NCI-H1694 treated with DMSO at 0.1 percent for 48 hours (cell line): ENCODE measurements around the gene HCN3.
A peak's percentile ranks its signal among the peaks of the same experiment; 100 is the strongest.
"Not testable (repeated sequence)": the region's sequence is repeated elsewhere in the genome, so short reads cannot be mapped to it uniquely, and the experiment has no call there.

Source experiments
- DNase-seq: peaks from one replicate; lab custom pipeline; 2025; lab: John Stamatoyannopoulos, UW

HCN3 gene

DNA sequence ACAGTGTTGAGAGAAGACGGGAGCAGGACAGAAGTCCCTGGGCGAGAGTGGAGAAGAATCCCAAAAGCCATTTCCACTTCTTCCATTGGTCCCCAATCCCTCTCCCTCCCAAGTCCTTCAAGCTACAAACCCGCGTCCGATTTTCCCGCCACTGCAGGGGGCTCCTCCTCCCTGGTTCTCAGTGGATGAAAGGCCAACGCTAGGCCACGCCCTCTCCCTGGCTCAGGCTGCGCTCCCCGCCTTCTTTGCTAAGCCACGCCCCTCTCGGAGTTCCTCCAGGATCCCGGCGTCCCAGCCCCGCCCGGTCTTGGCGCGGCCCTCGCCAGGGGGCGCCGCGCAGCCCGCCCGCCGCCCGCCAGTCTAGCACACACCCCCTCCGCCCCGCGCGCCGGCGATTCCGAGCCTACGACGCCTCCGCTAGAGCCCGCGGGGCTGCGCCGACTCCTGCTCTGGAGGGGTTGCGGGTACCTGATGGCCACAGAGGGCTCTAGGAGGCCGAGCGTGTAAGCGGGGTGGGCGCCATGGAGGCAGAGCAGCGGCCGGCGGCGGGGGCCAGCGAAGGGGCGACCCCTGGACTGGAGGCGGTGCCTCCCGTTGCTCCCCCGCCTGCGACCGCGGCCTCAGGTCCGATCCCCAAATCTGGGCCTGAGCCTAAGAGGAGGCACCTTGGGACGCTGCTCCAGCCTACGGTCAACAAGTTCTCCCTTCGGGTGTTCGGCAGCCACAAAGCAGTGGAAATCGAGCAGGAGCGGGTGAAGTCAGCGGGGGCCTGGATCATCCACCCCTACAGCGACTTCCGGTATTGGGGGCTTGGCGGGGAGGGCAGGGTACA lies at the start of gene HCN3:
Gene HCN3, plus strand, starts transcription at position 394 of the 832 bp plus-strand sequence. Its CDS starts 128 bp downstream, at position 522.
- peak; percentile 99 for DNase-seq

DNA sequence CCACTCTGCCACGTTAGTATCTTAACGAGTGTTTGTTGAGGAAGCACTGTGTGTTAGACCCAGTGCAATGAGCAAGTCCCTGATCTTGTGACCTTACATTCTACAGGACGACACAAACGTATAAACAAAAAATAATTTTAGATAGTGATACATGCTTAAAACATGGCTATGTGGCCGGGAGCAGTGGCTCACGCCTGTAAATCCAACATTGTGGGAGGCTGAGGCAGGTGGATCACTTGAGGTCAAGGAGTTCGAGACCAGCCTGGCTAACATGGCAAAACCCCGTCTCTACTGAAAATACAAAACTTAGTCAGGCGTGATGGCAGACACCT lies 49.2 kb upstream of the HCN3 start:
- DNase-seq: no peak

DNA sequence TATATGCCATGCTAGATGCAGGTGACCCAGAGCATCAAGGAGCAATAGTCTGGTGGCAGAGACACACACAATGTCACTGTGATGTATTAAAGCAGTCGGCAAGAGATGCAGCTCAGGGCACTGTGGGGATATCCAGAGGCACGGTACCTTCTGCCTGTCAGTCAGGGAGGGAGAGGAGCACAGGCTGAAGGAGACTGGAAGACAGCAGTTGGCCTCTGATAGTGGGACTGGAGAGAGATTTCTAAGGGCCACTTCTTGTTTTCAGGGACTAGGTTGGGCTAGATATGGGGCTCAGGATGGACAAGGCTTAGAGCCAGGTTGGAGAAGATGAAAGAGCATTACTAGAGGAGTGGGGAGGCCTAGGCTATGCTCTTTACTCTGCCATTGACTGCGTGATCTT lies 46.0 kb upstream of the HCN3 start:
- not testable (repeated sequence) for DNase-seq

DNA sequence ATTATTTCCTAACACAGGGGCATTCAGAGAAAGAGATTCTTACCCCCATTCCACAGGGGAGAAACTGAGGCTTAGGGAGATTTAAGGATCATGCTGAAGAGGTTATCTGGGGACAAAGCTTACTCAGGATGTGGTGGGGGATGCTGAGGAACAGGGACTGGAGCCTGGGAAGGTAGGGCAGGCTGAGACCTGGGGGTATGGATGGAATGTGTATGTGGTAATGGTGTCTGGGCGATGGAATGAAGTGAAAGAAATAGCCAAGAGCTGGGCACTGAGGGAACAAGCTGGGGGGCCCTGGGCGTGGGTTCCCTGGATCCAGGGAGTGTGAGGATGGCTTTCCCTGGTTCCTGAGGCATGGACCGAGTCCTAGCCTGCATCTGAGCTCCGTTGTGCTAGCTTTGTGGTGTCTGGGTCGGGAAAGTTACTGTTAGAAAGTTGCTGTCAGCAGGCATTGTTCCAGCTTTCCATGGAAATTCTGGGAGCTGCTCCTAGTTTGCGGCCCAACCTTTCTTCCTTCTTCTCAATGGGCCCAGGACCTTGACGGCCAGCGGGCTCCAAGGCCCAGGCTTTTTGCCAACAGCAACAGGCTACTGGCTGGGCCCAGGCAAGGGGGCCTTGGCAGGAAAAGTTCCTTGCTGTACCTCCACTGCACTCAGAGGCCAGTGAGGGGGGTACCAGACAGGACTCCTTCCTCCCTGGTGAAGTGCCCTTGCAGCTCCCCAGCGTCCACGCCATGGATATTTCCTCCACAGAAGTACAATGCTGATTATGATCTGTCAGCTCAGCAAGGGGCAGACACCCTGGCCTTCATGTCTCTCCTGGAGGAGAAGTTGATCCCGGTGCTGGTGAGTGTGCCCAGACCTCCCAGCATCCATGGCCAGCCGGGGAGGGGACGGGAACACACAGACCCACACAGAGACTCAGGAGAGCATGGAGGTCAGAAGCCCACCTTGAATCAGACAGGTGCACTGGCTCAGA lies 45.0 kb upstream of the HCN3 start:
- not testable (repeated sequence) for DNase-seq

DNA sequence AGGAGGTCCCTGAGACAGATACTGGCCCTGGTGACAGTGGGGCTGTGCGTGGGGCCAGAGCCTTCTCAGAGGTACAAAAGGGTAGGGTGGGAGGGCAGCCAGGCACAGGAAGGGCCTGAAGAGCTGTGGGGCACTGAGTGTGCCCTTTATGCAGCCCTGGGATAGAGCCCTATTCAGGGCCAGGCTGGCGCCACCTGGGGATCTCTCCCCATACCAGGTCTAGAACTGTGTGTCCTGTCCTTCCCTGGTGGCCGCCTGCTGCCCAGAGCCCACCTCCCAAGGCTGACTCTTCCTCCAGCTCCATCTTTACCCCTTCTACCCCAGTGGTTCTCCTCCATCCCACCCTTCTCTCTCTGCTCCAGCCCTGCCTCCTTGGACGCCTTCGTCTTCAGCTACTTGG lies 43.8 kb upstream of the HCN3 start:
- DNase-seq: not testable (repeated sequence)

DNA sequence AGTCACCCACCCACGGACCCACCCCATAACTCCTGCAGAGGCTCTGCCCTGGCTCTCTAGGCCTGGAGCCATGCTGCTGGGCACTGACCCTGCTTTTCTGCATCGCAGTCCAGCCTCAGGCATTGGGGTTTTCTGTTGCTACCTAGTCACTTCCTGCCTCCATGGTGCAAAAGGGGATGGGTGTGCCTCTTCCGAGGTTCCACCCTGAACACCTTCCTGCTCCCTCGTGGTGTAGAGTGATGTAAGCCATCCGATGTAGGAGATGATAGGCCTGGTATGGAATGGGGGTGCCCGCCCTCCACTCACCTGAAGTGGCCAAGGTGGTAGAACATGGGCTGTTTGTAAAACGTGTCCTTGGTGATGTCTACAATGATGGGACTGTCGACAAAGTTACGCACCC lies 41.9 kb upstream of the HCN3 start:
- not testable (repeated sequence) for DNase-seq

DNA sequence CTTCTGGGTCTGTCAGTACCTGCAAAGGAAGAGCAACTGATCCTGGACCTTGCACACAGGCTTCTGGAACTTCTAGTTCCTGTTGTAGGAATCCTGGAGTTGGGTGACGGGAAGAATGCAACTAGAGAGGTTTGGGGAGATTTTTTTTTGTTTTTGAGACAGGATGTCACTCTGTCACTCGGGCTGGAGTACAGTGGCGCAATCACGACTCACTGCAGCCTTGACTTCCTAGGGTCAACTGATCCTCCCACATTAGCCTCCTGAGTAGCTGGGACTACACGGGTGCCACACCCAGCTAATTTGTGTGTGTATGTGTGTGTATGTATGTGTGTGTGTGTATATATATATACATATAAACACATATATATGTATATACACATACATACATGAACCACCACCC lies 40.8 kb upstream of the HCN3 start:
- no peak for DNase-seq

DNA sequence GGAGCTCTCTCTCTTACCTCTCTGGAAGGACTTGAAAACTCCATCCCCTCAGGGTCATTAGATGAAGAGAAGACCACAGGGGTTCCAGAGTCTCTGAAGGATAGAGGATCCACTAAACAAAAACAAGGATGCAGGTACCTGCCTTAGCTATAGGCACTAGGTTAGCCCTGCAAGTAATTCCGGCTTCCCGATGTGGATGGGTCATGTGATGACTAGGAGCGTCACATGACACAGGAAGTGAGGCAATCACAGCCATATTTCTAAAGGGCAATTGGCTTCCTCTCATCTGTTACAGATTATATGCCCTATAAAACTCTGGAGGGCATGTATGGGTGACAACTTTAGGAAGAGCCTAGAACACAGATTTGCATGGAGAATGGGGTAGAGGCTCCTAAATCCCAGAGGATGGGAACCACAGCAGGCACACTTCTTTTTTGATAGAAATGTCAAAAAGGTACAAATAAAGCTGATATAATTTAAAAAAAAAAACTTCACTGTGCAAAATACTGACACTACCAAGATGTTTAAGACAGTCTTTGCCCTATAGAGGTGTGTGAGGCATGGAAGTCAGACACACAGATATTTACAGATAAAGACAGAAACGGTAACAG lies 36.1 kb upstream of the HCN3 start:
- DNase-seq: peak; percentile 77

DNA sequence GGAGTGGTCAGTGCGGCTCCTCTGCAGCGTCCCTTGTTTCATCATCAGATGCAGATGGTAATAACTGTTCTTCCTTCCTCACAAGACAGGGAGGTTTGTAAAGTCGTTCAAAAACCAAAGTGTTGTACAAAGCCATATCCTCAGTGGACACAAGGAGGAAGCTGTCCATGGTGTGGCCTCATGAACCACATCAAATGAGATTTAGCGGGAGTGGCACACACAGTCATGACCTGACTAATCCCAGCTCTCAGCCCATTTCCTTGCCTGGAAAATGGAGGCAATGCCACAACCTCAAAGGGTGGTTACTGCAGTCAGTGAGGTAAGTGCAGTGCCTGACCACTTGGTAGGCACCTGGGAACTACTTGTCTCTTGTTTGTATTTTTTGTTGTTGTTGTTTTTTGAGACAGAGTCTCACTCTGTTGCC lies 35.4 kb upstream of the HCN3 start:
- no peak for DNase-seq

DNA sequence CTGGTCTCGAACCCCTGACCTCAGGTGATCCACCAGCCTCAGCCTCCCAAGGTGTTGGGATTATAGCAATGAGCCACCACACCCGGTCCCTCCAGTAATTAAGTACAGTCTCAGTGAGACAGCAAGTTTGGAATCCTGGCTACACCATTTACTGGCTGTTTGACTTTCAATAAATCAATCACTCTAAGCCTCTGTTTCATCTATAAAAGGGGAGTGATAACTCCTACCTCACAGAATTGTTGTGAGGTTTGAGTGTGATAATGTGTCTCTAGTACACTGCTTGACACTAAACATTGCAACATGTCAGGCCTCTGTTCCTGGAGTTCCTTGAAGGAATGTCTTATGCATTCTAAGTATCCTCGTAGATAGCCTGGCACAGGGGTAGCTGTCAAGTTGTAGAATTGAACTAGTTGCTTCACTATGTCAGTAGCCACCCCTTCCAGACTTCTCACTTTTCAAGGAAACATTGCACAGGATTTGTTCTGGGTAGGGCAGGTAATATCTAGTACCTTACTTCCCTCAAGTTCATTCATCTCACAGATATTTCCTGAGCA lies 34.4 kb upstream of the HCN3 start:
- DNase-seq: no peak

DNA sequence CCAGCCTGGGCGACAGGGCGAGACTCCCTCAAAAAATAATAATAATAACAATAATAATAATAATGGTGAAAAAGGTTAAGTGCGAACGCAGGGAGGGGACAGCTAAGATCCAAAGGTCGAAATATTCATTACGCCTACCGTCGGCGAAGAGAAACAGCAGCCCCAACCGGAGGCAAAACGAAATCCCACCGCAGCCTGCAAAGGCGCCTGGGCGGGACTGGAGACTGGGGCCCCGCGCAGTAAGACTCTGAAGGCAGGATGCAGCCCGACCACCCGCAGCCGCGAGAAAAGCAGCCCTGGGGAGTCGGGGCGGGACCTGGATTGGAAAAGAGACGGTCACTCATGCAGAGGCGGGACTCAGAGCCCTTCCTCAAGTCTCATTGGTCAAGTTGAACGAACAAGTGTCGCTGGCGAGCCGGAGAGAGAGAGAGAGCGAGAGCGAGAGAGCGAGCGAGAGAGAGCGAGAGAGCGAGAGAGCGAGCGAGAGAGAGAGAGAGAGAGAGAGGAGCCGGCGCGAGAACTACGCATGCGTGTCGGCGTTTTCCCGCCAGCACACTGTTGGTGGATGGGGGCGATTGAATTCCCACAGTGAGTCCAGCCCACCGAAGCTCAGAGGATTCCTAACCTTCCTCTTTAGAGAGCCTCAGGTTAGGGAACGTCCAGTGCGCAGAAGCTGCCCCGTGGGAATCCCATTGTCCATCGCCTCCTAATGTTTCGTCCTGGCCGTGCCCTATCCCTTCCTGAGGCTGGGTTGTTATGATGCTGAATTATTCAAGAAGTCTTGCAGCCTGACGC lies 32.7 kb upstream of the HCN3 start:
- peak; percentile 100 for DNase-seq

DNA sequence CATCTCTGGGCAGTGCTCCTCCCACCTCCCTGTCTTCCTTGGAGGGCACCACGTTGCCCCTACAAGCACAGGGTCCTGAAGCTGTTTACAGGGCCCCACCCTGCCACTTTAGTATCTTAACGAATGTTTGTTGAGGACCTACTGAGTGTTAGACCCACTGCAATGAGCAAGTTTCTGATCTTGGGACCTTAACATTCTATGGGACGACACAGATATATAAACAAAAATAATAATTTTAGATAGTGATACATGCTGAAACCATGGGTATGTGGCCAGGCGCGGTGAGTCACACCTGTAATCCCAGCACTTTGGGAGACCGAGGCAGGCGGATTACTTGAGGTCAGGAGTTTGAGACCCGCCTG lies 32.1 kb upstream of the HCN3 start:
- no peak for DNase-seq

DNA sequence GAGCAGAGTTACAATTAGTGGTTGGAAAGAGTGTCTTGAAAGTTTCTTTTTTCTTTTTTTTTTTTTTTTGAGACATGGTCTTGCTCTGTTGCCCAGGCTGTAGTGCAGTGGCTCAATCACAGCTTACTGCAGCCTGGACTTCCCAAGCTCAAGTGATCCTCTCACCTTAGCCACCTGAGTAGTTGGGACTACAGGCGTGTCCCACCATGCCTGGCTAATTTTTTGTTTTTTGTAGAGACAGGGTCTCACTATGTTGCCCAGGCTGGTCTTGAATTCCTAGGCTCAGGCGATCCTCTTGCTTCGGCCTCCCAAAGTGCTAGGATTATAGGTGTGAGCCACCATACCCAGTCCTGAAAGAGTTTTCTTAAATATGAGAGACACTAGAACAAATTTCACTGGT lies 30.5 kb upstream of the HCN3 start:
- DNase-seq: not testable (repeated sequence)

DNA sequence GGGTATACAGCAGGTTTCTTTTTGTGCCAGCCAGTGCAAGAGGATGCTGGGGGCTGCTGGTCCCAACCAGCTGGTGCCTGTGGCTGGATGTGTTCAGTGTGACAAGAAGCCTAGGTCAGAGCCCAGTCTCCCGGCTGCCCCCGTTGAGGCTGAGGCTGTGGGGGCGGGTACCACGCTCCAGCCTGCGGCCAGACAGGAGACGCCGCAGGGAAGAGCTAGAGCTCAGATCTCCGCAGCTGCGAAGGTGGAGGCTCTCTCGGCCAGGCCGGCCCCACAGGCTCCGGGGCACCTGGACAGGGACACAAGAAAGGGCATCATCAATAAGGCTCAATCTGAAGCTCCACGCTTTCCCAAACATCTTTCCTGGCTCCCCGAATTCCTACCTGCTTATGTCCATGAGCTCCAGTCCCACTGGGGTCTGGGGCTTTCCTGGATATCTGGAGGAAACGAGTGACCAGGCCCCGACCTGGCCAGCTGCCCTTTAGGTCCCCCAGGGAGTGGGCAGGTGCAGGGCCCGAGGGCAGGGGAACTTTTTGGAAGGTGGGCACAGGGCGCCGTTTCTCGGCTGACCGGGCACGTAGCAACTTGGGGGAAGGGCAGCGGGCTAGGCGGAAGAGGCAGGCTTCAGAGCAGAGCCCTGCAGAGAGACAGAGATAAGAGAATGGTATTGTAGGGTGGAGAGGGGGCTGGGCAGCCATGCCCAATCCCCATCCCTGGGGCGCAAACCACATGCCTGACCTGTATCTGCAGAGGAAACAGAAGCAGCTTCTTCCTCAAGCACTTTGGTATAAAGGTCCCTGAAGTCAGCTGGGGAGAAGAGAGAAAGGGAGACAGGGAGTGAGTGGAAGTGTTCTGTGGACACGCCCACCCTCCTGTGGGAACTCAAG lies 29.4 kb upstream of the HCN3 start:
- no peak for DNase-seq

DNA sequence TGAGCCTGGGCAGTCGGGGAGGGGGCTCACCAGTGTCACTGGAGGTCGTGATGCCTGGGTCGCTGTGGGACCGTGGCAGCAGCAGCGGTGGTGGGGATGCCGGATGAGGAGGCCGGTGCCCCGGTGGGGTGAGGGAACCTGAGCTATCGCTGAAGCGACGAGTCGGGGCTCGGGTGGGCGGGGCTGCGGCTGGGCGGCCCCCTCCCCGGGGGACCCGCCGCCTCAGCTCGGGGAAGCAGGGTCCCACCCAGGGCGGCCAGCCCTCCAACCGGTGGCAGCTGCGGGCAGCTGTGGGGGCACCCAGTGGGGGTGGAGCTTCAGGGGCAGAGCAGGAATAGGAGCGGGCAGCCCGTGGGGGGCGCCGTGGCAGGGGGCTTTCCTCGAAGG lies 27.0 kb upstream of the HCN3 start:
- no peak for DNase-seq

DNA sequence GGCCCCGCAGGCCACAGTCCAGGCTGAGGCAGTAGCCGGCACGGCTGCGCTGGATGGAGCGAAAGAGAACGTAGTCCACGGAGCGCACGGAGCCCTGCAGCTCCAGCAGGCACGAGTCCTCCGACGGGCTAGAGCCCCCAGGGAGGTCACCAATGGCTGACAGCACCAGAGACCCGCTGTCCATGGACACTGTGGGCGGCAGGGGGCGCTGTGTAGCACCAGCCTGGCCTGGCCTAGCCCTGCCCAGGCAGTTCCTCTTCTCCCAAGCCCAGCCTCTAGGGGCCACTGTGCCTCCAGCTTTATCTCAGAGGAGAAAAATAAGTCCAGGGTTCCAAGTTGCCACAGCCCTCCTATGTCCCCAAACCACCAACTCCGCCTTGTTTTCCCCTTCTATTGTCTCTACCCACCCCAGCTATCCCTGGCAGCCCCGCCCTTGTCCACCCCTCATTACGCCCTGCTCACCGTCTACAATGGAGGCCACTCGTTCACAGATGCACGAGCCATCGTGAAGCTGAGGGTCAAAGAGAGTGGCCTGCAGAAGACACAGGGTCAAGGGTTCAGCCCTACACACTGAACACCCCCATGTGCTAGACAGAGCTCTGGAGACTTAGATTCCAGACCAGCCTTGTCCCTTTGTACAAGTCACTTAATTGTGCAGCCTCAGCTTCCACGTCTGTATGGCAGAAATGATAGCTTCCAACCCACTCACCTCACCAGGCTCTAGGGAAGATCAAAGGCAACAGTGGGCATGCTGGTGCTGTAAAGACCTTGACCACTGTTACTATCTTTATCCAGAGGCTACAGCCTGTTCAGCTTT lies 26.4 kb upstream of the HCN3 start:
- DNase-seq: peak; percentile 99

DNA sequence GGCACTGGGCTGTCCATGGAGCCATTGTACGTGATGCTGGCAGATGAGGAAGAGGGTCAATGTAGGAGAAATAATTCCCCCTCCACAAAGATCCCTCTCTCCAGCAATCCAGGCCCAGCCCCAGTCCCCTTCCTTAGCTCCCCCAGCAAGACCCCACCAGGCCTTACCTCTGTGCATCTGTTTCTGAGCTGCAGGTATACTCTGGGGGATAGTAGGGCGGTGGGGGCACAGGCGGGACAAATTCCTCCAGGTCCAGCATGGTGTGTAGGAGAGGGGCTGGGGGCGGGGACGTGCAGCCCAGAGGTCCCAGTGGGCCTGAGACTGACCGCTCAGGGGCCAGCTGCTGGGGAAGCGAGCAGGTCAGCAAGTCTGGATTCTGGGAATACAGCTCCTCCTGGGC lies 25.7 kb upstream of the HCN3 start:
- DNase-seq: no peak

DNA sequence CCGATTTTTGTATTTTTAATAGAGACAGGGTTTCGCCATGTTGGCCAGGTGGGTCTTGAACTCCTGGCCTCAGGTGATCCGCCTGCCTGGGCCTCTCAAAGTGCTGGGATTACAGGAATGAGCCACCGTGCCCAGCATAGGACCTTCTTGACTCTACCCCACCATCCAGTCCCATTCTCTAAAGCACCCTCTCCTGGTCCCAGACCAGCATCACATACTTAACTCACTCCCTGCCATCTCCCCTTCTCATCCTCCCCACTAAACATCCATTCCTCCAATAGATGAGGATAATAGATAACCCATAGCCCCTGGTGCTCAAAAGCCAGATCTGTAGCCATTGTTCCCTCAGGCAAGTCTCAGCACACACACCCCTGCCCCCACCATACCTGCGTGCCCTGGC lies 24.1 kb upstream of the HCN3 start:
- DNase-seq: no peak

DNA sequence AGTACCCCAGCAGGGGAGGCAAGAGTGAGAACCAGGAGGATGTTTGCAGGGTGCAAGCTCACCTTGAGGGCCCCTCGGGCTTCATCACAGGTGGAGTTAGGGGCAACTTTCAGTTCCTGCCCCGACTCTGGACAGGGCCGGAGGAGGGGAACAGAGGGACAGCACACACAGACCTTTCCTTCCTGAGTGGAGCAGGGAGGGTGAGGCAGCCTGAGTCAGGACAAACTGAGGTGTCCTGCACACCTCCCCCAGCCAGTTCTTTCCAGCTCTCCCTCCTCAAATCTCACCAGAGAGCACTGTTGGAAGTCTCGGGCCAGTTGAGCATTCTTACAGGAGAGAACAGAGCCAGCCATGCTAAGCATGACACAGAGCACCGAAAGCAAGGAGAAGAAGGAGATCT lies 23.5 kb upstream of the HCN3 start:
- DNase-seq: no peak
